Endometrium (tissue), 2 donors: ENCODE results near the gene PKP2.
"Not testable (repeated sequence)": the region's sequence is repeated elsewhere in the genome, so short reads cannot be mapped to it uniquely, and the experiment has no call there.

Source experiments
- FAIRE-seq: peaks from 2 replicates; lab custom pipeline; 2012; peaks lifted over from hg19 to GRCh38; lab: Jason Lieb, UNC
- donor health status: control.
- donor health status: control.

PKP2 gene

GRCh38 chr12:32861658-32862057, 34.9 kb downstream of the PKP2 start:
- FAIRE-seq = not testable (repeated sequence)

DNA sequence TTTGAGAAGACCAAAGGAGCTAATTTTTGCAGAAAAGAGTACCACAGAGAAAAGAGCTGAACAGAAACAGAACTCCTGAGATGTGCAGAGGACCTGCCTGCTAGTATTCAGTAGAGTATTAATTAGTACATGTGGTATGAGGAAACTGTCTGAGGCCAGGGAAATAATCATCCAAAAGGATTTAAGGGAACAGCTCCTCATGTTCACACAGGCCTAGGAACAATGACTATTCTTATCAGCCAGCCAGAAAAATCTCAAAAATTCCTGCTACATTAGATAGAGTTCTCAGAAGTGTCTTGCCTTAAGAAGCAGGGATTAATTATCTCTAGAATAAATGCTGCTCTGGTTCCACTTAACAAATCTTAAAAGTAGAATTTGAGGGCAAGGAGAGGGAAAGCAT, 36.4 kb downstream of the PKP2 start:
- FAIRE-seq = no peak

DNA sequence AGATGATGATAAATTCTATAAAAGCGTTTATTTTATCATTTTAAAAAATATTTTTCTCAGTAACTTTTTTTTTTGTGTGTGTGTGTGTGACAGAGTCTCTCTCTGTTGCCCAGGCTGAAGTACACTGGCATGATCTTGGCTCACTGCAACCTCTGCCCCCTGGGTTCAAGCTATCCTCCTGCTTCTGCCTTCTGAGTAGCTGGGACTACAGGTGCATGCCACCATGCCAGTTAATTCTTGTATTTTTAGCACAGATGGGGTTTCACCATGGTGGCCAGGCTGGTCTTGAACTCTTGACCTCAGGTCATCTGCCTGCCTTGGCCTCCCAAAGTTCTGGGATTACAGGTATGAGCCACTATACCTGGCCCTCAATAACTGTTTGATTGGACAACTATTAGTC, 37.2 kb downstream of the PKP2 start:
- FAIRE-seq = no peak

DNA sequence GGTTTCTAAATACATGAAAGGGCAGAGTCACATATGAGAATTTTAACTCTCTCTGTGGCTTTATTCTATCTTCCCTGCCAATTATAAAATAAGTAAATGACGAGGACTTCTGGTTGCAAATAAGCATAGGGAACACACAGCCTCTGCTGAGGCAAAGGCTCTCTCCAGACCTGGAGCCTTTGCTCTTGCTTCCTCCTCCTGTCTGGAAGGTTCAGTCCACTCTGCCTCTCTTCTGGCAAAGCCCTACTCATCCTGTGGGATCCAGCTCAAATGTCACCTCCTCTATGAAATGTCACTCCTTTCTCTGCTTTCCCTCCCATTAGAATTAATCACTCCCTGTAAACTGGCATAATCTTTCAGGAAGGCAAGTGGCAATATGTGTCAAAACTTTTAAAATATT, 41.9 kb downstream of the PKP2 start:
- no peak for FAIRE-seq

GRCh38 chr12:32854097-32854496, 42.5 kb downstream of the PKP2 start:
- FAIRE-seq = no peak

DNA sequence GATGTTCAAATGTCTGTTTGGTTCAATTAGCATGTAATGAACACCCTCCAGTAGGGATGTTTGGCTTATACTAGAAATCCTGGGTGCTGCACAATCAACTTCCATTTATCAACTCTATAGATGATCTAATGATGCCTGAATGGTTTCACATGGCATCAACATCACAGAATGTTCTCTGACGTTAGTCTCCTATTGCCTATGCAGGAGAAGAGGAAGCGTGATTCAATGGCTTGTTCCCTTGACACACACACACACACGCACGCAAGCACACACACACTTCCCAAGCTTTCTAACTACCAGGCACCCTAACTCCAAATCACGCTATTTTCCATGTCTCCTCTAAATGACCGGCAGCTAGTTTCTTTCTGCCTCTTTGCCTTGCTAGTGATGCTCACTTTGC, 49.3 kb downstream of the PKP2 start:
- no peak for FAIRE-seq

- no peak for FAIRE-seq
Observed at GRCh38 chr12:32846053-32846452, 50.5 kb downstream of the PKP2 start.

GRCh38 chr12:32843528-32844095, 53.0 kb downstream of the PKP2 start:
- no peak for FAIRE-seq

DNA sequence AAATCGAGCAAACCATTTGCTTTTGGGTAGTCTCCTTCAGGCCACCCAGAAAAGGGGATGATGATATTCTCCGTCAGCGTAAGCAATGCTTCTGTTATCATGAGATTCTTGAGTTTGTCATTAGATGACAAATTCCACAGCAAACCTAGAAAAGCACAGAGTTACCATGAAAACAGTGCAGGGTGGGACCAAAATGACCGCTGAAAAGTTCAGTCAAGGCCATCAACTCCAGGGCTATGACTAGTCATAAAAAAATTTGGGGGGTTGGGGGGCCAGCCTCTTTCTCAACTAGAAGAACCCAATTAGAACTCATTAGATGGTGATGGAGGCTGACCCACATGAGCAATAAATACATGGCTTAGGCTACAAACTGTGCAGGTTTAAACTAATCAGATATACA, 55.5 kb downstream of the PKP2 start:
- no peak for FAIRE-seq

DNA sequence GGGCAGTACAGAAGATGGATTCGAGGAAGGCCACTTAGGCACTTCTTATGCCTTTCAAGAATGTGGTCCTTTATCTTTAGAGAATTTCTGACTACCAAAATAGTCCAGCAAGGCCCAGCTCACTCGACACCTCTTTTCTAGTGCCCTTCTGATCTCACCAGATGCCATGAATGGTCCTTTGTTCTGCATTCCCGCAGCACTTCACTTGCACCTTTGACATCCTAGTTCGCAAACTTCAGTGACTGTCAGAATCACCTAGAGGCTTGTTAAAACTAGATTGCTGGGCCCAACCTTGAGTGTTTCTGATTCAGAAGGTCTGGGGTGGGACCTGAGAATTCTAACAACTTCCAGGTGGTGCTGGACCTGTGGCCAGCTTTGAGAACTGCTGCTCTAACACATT, 56.7 kb downstream of the PKP2 start:
- no peak for FAIRE-seq

DNA sequence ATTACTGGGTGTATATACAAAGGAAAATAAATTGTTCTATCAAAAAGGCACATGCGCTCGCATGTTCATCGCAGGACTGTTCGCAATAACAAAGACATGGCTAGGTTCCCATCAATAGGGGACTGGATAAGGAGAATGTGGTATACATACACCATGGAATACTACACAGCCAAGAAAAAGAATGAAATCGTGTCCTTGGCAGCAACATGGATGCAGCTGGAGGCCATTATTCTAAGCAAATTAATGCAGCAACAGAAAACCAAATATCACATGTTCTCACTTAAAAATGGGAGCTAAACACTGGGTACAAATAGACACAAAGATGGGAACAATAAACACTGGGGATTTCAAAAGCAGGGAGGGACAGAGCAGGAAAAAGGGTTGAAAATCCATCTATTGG, 58.6 kb downstream of the PKP2 start:
- FAIRE-seq = no peak

DNA sequence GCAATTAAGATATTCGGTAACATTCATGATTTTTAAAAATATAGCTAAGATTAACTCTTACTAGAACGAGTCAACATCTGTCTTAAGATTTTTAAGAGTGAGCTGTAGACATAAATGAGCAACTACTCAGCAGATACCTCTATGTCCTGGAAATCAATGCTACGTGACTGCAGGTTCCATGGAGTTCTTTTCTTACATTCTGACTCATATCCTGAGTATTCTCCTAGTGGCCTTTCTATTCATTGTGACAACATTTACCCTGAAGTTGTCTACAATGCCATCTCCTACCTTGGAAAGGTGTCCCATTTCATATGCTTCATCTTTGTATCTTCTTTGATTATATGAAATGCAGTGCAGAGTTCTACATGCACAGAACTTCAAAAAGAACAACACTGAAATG, 59.9 kb downstream of the PKP2 start:
- FAIRE-seq = no peak

DNA sequence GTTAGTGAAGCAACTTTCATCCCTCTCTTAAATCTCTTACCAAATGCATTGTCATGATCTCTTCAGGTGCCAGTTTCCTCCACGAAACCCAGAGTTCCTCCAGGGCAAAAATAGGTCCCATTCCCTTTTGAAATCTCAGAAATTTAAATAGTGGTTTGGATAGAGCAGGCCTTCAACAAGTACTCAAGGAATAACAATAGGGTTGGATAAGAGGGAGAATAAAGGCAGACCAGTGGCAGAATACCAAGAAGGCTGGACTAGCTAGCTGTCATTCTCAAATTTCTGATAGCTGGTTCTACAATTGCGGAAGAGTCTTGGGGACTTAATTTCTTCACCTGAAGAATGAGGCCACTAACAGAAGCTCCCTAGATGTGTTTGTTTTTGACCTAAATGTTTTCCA, 62.5 kb downstream of the PKP2 start:
- FAIRE-seq = no peak

DNA sequence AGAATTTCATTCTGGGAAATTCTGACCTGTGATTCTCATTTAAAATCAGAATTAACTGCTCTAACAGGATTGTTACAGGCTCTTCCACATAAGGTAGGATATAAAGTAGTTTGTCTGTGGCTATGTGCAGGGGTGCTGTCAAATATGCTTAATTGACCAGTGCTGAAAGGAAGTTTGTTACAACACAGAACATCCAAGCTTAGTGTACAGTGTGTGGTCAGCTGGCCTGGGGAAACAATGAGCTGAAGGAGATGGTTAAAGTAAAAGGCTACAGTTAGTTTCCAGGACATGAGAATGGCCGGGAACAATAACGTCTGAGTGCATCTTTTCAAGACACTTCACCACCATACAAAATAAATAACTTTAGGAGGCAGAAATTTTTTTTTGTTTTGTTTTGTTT, 68.0 kb downstream of the PKP2 start:
- no peak for FAIRE-seq

- FAIRE-seq = no peak
Observed at GRCh38 chr12:32828120-32828519, 68.5 kb downstream of the PKP2 start.

DNA sequence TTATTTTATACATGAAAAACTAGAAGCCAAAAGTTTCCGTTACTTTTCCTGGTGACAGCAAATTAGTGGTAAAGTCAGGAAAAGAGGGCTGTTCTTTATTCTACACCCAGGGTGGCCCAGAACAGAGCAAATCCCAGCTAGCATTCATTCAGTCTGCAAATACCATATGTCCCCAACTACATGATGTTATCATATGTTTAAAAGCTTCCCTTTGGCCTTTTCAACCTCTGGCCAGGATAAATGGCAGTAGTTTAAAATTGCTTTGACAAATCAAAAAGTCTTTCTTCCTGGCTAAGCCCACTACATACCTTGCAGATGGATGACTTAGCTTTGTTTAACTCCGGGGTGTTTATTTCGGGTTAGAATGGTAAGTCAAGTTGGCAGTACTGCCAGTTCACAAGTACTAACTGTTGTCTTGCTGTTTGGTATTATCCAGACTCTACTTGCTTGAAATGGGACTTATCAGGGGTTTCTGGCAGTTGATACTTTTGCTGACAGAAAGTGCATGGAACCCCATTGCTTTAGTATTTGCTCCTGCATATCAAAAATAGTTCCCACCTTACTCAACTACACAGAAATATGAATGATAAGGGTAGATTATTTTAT, 69.7 kb downstream of the PKP2 start:
- FAIRE-seq = no peak

- no peak for FAIRE-seq
Observed at GRCh38 chr12:32824596-32824995, 72.0 kb downstream of the PKP2 start.

DNA sequence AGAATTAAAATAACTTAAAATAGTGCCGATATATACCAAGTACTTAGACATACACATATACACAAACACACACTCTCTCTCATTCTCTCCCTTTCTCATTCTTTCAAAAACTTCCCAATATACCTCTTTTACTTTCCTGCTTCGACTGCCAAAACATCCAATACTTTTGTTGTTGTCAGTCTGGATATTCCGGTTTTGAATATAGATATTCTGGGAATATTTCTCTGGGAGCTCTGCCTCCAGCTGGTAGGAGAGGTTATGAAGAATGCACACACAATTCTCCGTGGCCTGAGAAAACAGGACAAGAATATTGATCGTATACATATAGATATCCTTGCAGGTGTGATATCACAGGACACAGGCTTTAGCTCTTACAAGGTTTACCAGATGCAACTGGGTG, 74.2 kb downstream of the PKP2 start:
- FAIRE-seq = no peak

- no peak for FAIRE-seq
Observed at GRCh38 chr12:32821710-32822109, 74.9 kb downstream of the PKP2 start.

DNA sequence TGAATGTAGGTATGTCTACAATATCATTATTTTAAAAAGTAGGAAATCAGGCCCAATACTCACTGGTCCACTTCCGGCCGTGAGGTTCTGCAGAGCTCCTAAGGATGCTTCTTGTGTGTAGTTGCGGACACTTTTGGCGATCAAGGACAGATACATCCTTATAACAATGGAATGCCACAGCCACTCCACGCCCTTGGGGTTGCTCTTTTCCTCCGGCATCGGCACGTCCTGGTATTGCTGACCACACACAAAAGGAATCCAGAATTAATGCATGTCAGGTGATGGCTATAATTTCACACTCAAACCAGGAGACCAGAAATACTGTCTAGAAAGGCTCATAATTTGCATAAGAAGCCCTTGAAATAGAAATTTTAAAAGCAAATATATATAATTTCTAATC, 75.3 kb downstream of the PKP2 start:
- no peak for FAIRE-seq

- no peak for FAIRE-seq
Observed at GRCh38 chr12:32820376-32820931, 76.1 kb downstream of the PKP2 start.

GRCh38 chr12:32819424-32819823, 77.2 kb downstream of the PKP2 start:
- no peak for FAIRE-seq

DNA sequence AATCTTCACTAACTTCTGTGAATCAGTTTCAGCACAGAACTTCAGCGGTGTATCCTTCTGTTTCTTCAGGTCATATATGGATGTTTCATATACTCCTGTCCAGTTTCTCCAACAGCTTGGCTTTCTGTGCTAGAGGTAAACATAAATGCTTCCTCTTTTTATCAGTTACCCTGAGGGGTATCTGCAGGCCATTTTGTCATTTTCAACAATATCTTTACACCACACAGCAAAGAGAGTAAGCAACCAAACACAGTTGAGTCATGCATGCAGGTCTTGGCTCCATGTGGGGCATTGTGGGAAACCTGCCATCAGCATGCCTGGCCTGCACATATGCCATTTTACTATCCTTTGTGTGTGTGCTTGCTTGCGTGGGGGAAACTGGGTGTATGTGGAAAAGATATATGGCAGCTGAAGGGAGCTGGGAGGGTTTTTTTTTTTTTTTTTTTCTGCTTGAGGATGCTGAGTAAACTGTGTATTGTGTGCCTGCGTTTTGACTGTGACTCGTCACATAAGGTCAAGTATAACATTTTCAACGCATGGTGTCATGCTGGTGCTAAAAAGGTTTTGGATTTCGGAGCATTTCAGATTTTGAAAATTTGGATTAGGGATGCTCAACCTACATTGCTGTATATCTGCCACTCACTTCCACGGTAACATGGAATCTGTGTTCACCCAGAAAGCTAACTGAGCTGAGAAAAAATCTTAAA, 84.7 kb downstream of the PKP2 start:
- FAIRE-seq = no peak

DNA sequence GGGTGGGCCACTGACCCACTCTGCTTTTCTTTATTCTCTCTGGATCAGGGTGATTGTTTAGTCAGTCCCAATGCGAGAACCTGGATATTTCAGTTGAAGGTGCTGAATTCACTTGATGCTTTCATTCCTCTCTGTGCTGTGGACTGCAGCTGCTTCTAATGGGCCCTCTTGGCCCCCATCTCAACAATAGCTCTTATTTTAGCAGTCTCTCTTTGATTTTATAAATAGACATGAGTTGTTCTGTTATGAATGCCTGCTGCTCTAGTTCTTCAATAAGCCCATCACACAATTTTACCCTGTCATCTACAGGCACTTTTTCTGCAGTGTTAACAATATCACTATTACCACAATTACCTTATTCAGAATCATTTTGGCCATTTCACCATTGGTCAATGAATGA, 86.7 kb downstream of the PKP2 start:
- FAIRE-seq = no peak
